NCI-H2081 treated with DMSO at 0.1 percent for 48 hours (cell line): Measurements from ENCODE around the gene PIP5K1B.

Experiments used
- DNase-seq: peaks from one replicate; lab custom pipeline; 2025; lab: John Stamatoyannopoulos, UW

PIP5K1B gene

DNA sequence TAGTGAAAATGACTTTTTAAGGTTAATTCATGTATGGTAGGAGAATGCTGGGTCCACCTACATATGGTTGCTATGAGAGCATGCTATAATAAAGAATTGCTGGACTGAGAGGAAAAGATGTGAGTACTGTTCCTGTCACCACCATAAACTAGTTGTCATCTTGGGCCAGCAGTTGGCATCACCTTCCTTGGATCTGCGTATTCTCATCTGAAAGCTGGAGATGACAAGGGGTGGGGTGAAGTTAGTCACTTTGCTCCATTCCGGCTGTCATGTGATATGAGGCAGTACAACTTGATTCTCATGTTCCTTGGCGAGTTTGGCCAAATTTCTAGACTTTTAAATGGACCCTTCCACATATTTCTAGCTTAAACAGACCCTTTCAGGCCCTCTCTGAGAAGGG, 33.3 kb downstream of the PIP5K1B start:
- no peak for DNase-seq

DNA sequence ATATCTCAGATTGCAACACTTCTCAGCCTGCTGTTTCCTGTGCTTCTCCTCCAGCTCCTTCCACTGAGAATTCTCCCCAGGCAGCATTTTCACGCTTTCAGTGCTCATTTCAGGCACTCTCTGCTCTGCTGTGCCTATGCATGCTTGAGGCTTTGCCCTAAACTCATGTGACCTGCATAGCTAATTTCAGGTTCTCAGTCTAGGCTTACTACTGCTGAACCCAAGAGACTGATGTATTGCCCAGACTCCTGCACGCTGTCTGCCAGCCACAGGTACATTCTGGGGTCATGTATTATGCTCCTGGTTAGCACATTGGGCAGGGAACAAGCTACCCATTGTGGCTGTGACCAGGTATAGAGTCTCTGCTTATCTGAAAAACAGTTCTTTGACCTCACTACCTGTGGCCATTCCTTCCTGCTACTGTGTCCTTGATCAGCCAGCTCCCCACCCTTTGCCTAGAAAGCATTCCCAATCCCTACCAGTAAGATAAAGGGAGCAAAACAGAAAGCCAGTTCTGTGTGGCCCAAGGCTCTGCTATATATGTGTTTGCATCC, 34.7 kb downstream of the PIP5K1B start:
- no peak for DNase-seq

DNA sequence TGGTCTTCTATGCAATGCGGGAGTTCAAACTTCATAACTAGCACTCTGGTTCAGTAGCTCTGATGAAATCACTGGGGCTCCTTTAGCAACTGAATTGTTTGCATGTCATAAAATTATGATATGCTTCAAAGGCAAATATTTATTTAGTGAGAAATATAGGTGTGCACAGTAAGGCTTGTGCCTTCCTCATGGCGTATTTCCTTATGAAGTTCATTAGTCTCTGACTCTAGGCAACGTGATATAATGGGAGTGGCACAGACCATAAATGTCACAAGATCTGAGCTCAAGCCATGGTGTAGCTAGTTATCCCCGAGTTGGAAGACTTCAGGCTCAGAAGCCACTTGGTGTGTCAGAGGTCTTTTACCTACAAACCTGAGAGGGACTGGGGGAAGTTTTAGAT, 35.5 kb downstream of the PIP5K1B start:
- no peak for DNase-seq

DNA sequence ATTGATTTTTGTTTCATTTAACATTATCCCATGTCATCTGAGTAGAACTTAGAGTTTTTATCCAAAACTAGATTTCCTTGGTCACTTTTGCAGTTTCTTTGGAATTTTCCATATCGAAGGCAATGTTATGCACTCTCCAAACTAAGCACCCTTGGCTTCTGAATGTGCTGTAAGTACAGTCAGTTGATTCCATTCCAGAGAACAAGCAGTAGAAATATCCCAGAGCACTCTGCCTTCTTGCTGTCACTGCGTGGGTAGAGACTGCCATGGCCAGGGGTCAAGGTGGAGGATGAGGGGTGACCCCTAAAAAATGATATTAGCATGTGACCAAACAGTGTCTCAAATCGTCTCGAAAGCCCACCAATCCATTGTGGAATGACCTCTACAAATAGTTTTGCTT, 36.2 kb downstream of the PIP5K1B start:
- no peak for DNase-seq

DNA sequence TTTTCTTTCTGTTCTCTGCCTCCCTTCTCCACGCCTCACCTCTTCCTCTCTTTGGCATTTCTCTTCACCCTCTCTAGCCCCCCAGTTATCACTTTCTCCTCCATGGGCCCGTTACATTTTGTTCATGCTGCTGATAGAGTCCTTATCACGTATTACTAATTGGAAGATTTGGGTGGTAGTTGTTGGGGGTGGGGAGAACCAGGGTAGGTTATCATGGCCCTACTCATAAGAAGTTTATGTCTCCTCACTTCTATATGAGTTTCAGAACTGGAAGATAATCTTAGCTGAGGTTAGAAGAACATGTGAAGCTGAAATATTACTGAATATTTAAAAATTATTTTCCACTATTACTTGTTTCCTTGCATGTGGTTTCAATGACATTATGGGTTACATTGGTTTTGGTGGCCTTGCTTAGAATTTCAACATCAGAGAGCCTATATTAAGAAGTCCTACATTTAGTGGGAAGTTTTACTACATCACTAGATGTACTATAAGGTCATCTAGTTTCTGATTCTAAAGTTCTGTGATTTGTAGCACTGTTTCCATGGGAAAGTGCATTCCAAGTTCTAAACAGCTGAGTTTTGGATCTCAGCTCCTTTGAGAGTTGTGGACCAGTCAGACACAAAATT, 36.8 kb downstream of the PIP5K1B start:
- no peak for DNase-seq

DNA sequence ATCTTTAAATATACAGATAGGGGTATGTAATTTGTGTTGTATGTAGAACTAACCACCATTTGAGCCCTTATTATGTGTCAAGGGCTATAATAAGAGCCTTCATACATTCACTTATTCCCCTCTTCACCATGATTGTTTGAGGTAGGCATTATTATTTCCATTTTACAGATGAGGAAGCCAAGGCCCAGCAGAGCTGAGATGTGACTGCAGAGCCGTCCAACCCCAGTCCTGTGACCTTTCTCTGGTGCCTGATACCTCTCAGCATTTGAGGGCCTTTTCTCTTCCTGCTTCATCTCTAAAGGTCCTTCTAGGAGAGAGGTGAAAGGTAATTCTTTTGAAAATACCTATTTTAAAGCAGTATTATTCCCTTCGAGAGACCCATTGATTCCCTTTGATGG, 37.3 kb downstream of the PIP5K1B start:
- no peak for DNase-seq

DNA sequence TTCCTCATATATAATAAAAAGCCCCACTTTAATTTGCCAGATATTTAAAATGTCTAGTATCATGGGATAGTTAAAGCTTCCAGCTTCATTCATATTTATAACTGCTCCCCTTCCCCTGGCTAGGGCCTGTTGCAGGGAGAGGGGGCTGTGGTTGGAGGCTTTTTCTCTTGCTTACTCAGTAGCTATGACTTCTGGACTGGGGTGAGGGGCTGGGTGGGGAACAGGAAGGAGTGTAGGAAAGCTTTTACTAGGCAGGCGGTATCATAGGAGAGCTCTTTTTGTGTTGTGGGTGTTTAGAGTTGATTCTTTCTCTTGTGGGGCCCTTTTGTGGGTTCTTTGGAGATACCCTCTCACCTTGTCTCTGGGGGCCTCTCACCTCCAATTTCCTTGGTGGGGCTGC, 39.4 kb downstream of the PIP5K1B start:
- no peak for DNase-seq

DNA sequence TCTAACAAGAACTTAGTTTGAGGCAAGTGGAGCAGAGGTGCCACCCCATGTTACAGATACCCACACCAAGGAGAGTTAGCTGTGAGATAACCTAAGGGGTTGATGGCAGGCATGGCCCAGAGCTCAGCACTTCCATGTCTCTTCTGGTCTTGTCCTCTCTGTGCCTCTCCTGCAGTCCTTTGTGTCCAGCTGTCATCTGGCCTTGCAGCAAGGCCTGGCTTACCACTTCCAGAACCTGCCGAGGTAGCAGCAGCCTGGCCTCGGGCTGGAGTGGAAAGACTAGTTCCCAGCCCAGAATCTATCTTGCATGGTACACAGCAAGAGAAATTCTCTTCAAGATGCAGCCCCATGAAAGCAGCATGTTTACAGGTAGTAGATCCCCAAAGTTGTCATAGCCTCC, 41.5 kb downstream of the PIP5K1B start:
- no peak for DNase-seq

DNA sequence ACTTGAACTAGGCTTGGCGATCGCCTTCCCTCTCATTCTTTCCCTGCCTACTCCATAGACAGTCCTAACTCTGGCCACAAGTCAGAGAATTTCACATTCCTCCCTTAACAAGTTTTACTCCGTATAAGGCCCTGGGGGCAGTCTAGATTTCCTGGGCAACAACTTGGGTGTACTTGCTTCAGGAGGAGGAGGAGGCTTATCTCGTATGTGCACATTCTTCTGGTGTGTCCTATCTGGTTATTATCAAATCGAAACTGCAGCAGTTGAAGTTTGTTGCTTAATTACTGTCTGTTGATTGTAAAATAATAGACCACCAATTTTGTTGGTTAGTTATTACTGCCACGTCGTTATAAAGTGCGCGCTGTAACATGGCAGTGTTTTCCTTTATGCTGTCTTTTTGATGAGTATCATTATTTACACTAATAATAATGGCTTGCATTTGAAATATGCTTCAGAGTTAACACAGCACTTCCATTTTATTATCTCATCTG, 42.0 kb downstream of the PIP5K1B start:
- no peak for DNase-seq

DNA sequence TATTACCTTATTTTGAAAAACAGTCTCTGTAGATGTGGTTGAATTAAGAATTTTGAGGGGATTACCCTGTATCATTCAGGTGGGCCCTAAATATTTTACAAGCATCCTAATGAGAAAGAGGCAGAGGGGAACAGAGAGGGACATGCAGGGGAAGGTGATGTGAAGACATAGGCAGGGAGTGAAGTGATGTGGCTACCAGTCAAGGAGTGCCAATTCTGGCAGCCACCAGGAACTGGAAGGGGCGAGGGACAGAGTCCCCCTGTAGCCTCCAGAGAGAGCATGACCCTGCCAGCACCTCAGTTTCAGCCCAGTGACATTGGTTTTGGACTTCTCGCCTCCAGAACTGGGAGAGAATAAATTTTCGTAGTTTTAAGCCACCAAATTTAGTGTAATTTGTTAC, 44.1 kb downstream of the PIP5K1B start:
- DNase-seq: no peak

DNA sequence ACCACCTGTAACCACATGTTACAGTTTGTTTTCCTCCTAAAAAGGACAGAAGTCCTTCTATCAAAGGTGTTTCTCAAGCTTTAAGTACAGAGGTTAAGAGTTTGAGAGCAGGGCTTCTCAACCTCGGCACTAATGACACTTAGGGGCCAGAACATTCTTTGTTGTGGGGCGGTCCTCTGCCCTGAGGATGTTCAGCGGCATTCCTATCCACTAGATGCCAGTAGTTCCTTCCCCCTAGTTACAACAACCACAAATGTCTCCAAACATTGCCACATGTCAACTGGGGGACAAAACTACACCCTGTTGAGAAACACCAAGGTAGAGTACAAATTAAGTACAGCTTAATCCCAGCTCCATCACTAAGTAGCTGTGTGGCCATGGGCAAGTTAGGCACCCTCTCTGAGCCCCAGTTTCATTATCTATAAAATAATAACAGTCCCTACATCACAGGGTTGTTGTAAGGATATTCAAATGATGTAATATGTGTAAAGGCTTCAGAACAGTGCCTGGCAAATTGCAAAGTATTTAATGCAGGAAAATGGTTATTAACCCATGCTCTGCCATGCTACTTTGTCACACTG, 44.6 kb downstream of the PIP5K1B start:
- no peak for DNase-seq

DNA sequence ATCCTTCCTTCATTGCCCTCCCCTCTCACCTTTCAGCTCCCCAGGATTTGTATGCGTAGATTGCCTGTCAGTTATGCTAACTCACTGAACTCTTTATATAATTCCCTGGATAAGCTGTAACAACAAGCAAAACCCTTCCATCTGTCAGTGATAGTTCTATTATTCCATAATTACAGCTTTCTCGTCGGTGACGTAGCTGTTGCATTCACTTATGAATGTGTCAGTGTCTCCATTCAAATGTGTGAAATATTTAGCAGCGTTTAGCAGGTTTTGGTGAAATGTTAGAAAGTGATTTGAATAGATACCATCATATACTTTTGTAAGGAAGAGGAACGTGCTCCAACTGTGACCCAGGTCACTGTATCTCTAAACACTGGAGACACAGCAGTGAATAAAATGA, 45.2 kb downstream of the PIP5K1B start:
- peak; percentile 12 for DNase-seq

DNA sequence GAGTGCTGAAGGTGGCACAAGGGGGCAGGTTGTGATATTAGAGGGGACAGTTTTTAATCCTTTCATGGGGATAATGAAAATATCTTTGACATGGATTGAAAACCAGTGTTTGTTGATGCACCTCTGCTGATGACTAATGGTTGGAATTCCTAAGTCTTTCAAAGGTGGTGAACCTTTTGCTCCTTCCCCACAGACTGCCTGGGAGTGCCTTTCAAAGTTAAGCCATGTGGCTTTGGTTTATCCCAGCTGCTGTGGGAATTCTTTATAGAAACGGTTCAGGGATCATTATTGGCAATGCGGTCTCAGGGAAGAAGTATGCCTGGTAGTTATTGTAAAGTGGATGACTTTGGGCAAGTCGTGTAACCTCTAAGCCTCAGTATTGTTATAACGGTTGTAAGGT, 45.7 kb downstream of the PIP5K1B start:
- no peak for DNase-seq

DNA sequence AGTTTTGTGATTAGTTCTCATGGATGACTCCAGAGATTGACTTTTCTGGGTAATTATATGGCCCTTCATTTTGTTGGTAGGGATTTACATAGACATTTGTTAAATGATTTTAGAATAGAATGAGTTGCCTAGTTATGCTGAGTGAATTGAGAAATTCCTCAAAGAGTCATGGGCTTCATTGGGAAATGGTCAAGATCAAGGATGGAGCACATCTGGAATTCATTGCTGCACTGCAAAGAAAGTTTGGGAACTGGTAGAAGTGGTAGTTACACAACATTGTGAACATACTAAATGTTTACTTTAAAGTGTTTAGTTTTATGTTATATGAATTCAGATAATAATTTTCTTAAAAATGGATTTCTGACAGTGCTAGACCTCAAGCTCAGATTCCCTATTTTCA, 46.5 kb downstream of the PIP5K1B start:
- DNase-seq: no peak

DNA sequence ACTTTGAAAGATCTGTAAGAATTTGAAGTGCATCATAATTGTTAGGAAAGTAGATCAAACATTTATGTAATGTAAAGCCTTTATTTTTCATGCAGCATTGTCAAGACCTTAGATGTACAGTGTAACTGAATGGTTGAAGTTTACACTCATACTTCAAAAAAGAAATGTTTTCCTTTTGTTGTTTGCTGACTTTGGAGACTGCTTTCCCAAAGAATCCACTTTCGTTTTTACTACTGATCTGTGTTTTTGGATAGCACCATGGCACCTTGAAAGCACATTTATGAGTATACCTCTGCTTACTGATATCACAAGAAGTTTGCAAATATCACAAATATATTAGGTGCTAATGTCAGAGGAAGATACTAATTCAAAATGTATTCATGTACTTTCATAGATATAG, 50.0 kb downstream of the PIP5K1B start:
- DNase-seq: no peak

DNA sequence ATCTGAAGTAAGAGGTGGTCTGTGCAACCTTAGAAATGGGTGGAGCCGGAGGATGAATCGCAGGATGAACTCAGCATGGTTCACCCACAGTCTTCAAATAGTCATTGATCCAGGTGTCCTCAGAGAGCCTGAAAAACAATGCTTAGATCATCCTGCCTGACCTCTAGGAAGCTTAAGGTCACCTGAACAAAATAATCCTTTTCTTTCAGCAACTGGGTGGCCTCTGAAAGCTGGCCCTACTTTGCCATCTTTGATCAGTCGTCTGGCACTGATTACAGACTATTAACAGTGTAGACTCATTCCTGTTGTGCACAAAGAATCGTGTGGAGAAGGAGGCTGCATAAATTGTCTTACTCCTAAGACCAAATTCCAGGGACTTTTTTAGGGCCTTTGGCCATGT, 50.7 kb downstream of the PIP5K1B start:
- DNase-seq: no peak

DNA sequence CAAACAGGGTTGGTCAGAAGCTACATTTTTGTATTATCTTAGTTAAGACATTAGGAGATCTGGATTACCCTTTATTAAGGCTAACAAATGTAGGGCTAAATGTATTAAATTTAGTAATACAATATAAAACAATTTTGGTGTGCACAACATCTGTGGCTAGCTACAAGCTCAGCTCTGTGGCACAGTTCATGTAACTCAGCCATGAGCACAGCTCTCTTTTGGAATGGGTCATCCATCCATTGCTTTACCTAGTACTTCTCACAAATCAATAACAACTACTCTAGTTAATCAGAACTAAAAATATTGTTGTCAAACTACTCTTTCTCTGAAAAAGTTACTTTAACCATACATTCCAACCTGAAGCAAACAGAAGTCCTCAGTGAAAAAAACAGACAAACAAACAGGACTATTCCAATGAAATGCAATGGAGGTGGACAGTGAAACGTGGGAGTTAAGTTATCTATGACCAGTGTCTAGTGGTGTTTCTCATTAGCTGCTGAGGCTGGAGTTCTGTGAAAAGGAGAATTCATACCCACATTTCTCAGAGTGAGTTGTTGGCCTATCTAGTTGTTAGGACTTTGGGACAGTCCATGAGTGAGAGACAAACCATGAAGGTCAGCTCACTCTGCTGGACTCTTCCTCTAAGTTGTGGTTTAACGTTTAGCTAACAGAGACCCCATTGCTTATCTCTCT, 55.1 kb downstream of the PIP5K1B start:
- no peak for DNase-seq

DNA sequence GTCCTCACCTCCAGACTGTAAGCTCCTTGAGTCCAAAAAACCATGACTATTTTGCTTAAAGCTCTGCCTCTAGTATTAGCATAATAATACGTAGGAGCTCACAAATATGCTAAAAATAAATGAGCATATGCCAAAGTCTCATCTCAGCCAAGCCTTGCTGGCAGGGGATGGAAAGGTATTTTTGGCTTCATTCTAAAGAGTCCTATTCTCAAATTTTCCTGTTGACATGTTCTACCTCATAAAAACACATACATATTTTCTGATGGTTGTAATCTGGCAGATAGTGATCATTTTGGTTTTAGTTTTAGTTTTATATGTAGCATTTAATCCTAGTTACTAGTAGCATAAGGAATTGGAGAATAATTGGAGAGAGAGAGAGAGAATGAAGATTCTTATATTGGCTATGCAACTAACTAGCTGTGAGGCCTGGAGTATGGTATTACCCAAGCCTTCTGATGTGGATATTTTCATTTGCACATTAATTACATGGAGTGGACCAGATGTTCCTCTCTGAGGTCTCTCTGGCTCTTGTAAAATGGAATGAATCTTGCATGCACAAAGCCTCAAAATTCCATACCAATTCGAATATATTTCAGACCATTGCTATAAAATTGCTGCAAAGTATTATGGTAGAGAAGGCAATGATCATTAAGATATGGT, 55.8 kb downstream of the PIP5K1B start:
- no peak for DNase-seq

DNA sequence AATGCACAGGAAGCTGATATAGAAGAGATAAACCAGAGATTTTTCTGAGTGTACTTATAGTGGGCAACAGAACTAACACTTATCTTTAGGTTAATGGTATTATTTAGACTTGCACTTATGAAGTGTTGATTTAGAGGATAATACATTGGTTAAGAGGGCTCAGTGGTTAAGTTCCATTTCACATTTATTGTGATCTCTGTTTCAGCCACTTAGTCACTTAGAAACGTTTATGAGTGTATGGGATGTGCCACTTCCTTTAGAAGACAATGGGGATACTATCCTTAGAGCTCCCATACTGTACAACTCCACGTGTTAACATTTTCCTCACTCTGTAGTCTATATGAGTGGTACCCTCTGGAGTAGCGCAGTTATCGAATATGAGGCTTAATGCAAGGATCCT, 57.5 kb downstream of the PIP5K1B start:
- no peak for DNase-seq

DNA sequence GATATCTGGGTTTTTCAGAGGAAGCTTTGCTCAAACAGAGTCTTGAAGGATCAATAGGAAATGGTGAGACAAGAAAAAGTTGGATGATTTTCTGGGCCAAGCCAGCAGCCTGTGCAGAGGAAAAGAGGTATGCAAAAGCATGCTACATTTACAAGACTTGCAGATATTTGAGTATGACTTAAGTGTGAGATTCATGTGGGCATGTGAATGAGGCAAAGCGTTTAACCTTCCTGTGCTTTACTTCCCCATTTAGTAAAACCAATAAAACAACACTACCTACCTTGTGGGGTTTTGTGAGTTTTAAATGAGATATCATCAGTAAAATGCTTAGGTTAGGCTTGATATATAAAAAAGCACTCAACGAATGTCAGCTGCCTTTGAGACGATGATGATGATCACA, 58.1 kb downstream of the PIP5K1B start:
- DNase-seq: no peak

DNA sequence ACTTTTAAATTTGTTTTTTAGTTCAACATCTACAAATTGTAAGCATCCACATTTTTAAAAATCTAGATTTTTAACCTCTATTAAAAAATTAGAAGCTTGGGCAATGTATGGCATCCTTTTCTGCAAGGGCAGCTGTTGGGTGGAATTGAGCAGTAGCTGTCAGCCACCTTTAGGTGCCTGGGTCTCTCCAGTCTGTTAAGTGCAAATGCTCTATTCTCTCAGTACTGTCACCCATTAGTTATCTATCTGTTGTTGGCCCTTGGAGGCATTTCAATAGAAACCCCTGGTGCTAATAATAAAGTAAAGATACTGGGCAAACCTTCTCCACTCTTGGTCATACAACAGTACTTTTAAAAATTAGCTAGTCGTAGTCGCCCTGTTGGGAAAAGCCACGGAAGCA, 63.6 kb downstream of the PIP5K1B start:
- no peak for DNase-seq

DNA sequence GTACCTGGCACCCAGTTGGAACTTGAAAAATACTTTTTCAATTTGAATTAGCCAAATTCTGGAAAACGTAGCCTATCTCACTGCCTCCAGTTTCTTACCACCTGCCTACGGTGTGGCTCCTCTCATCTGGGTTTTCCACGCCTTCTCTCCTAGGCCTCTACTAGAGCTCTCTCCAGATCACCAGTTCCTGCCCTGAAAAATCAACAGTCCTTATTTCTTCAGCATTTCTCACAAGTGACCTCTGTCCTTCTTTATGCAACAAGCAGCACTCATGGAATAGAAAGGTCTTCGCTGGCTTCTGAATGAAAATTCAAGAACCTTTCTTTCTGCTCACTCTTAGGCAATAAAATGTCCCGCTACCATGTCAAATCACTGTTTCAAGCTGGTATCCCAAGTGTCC, 64.8 kb downstream of the PIP5K1B start:
- DNase-seq: no peak

DNA sequence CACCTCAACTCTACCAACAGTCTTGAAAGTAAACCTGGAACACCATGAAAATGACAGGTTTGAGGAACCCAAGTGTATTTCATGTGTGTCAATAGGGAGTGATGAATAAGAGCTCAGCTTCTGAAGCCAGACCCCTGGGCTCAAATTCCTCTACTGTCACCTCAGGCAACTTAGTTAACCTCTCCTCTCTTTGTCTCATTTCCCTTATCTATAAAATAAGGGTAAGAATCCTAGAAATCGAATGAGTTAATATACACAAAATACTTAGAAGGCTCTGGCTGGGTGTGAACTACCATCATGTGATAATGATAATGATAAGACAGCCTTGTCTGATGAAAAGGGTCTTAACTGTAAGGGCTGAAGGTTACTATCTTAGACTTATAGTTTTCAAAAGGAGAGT, 66.3 kb downstream of the PIP5K1B start:
- no peak for DNase-seq
